CD4-positive, alpha-beta memory T cell (primary cell): ENCODE data around the gene BICRA. TPM values are rescaled to one million over a fixed set of nuclear protein-coding genes. Genes with fewer than 3 reads are reported as not detected.
"Not testable (repeated sequence)": the region's sequence is repeated elsewhere in the genome, so short reads cannot be mapped to it uniquely, and the experiment has no call there.

ENCODE experiments used
- CTCF ChIA-PET: fragments of 350-600 bp; sonication (Branson Sonifier 250); formaldehyde crosslinking; loops from one replicate; lab custom pipeline; 2021; ENCODE audit warnings: inconsistent platforms; ENCODE audit not compliant: partially characterized antibody; lab: Charles Lee
- POLR2A ChIA-PET: fragments of 350-600 bp; sonication (Branson Sonifier 250); formaldehyde crosslinking; loops from one replicate; lab custom pipeline; 2021; ENCODE audit not compliant: partially characterized antibody; lab: Charles Lee
- DNase-seq, 5 donors: peaks; one replicate each; pipeline versions ENCODE4 v3.0.0 to v3.0.0-alpha.2; 2020 to 2022; ENCODE audit warnings: mixed read lengths in 1 of 5
- H3K27ac ChIP-seq: one replicate; pipeline ENCODE4 v1.7.0; 2013; ENCODE audit warnings: low read depth, low read length
- H3K27me3 ChIP-seq: 2 replicates; pipeline ENCODE4 v1.7.0; 2013; ENCODE audit warnings: mild to moderate bottlenecking, low read length, moderate library complexity; ENCODE audit not compliant: insufficient read depth
- H3K36me3 ChIP-seq: 2 replicates; pipeline ENCODE4 v1.7.0; 2013; ENCODE audit warnings: mild to moderate bottlenecking, low read length, moderate library complexity; ENCODE audit not compliant: insufficient read depth
- H3K4me1 ChIP-seq: 2 replicates; pipeline ENCODE4 v1.7.0; 2013; ENCODE audit warnings: mild to moderate bottlenecking, low read length, moderate library complexity; ENCODE audit not compliant: insufficient read depth
- H3K4me3 ChIP-seq, 2 donors: one replicate each; pipeline ENCODE4 v1.7.0; 2013; ENCODE audit warnings: low read length in 2 of 2, mild to moderate bottlenecking in 1 of 2
- H3K9me3 ChIP-seq, 2 donors: one replicate each; pipeline ENCODE4 v1.7.0; 2013; ENCODE audit warnings: low read length in 2 of 2, control low read depth in 1 of 2; ENCODE audit not compliant: control insufficient read depth in 1 of 2
- H3K27ac Mint-ChIP-seq, 7 donors: one replicate each; pipeline ENCODE4 v1.8.0; 2020 to 2021; ENCODE audit warnings: mixed read lengths in 7 of 7, mild to moderate bottlenecking in 6 of 7, inconsistent platforms in 3 of 7, moderate library complexity in 3 of 7
- H3K27me3 Mint-ChIP-seq, 2 donors: one replicate each; pipeline ENCODE4 v1.8.0; 2020 to 2021; ENCODE audit warnings: mixed read lengths in 2 of 2
- H3K36me3 Mint-ChIP-seq, 2 donors: one replicate each; pipeline ENCODE4 v1.8.0; 2020 to 2021; ENCODE audit warnings: mixed read lengths in 2 of 2, inconsistent platforms in 1 of 2, mild to moderate bottlenecking in 1 of 2
- H3K4me1 Mint-ChIP-seq, 4 donors: one replicate each; pipeline ENCODE4 v1.8.0; 2020 to 2021; ENCODE audit warnings: mixed read lengths in 4 of 4, mild to moderate bottlenecking in 1 of 4
- H3K4me3 Mint-ChIP-seq, 8 donors: one replicate each; pipeline ENCODE4 v1.8.0; 2020 to 2021; ENCODE audit warnings: mixed read lengths in 8 of 8, mild to moderate bottlenecking in 7 of 8, moderate library complexity in 6 of 8, inconsistent platforms in 3 of 8
- H3K9me3 Mint-ChIP-seq, 8 donors: one replicate each; pipeline ENCODE4 v1.8.0; 2020 to 2021; ENCODE audit warnings: mixed read lengths in 8 of 8, mild to moderate bottlenecking in 5 of 8, inconsistent platforms in 3 of 8, moderate library complexity in 1 of 8
- intact Hi-C: fragments of 100-400 bp; cut with micrococcal nuclease; formaldehyde crosslinking; loops from one replicate; pipeline ENCODE4 v1.15.1; 2023
- polyA plus RNA-seq, 2 donors: library from polyadenylated mRNA; unstranded; fragments of 300-500 nt; fragmentation: Illumina TruSeq; gene quantifications; one replicate each; pipeline ENCODE4 v1.2.3, GENCODE V29; 2021
- total RNA-seq, 2 experiments: library from RNA; stranded (reverse); gene quantifications; one replicate each; pipeline ENCODE4 v1.2.3, GENCODE V29; 2021

Gene BICRA
- total and polyA plus RNA-seq, 4 experiments from 2014 or later, result 2.3 to 32.9 (median 31.7) TPM; not detected in 1

GRCh38 chr19:47573071-47574026, 35.6 kb upstream of the BICRA start, which contains the start of gene ZNF541:
Gene ZNF541, minus strand, starts transcription at chr19:47573148. Its CDS starts 17,292 bp downstream, at chr19:47555856.
- POLR2A ChIA-PET, result interaction anchor here (0.5 to 3.9 kb wide), 5 partner anchors 27 to 927 kb away, joined by 3 to 22 read pairs (median 11); partner anchors contain the start of genes BICRA and KPTN

GRCh38 chr19:47580397-47580796, 28.5 kb upstream of the BICRA start:
- H3K27ac Mint-ChIP-seq, result peak overlapping the region in 3 of 7 donors; percentile 51 to 96 (median 81)
- peak overlapping the region in 2 of 8 donors; percentile 17 to 35 for H3K4me3 Mint-ChIP-seq
- Histone ChIP-seq H3K27me3 (no peaks in the 10 kb centered on the region), H3K4me3 (no peak overlapping the region), H3K36me3 (no peaks in the 10 kb centered on the region), H3K27ac (no peak overlapping the region), H3K4me1 (peaks cover 52% of the 10 kb centered on the region), H3K9me3 (no peaks in the 10 kb centered on the region)
- DNase-seq, result no peak
- no peaks in the 10 kb centered on the region for H3K27me3 Mint-ChIP-seq
- H3K9me3 Mint-ChIP-seq, result peaks cover 0 to 3% (median under 1%) of the 10 kb centered on the region in 8 donors
- intact Hi-C loops, result no loop called here
- H3K4me1 Mint-ChIP-seq, result peaks cover 31 to 74% (median 48%) of the 10 kb centered on the region in 4 donors
- H3K36me3 Mint-ChIP-seq, result no peaks in the 10 kb centered on the region
- ChIA-PET POLR2A (interaction anchor here (1.3 to 5.2 kb wide), 3 partner anchors 11 to 20 kb away, joined by 4 to 36 read pairs (median 7); no protein-coding TSS in a partner anchor), CTCF (no interaction called here)

More at GRCh38 chr19:47573071-47574026, 35.6 kb upstream of the BICRA start, which contains the start of gene ZNF541:
- Histone ChIP-seq H3K4me1 (peaks cover 27% of the 10 kb centered on the region), H3K9me3 (no peaks in the 10 kb centered on the region), H3K4me3 (peak within 1 kb of the TSS in 1 of 2 donors; percentile 46), H3K27ac (no peak within 1 kb of the TSS), H3K36me3 (no peaks in the 10 kb centered on the region), H3K27me3 (no peaks in the 10 kb centered on the region)
- H3K4me1 Mint-ChIP-seq, result peaks cover 25 to 45% (median 34%) of the 10 kb centered on the region in 4 donors
- DNase-seq, result peak; percentile 87 to 90 (median 88)
- no peaks in the 10 kb centered on the region for H3K9me3 Mint-ChIP-seq
- H3K27me3 Mint-ChIP-seq, result no peaks in the 10 kb centered on the region
- H3K4me3 Mint-ChIP-seq, result peak within 1 kb of the TSS; percentile 59 to 79 (median 70)
- H3K36me3 Mint-ChIP-seq, result no peaks in the 10 kb centered on the region
- intact Hi-C loops, result loop anchor here (1.0 kb wide), 2 partner anchors 27 to 36 kb away; partner anchors contain the start of gene BICRA
- CTCF ChIA-PET, result interaction anchor here (2.7 kb wide), 1 partner anchor 58 kb away, joined by 12 read pairs; the partner anchor contains the start of gene NAPA
- peak within 1 kb of the TSS; percentile 37 to 87 (median 70) for H3K27ac Mint-ChIP-seq

GRCh38 chr19:47581605-47582319, 27.2 kb upstream of the BICRA start:
- intact Hi-C loops, result no loop called here
- no peak overlapping the region for H3K27ac ChIP-seq

GRCh38 chr19:47582320-47582909, 26.5 kb upstream of the BICRA start:
- no peak overlapping the region for H3K4me3 ChIP-seq
- peaks cover 5 to 13% (median 7%) of the 10 kb centered on the region in 8 donors for H3K9me3 Mint-ChIP-seq
- ChIA-PET POLR2A (interaction anchor here (1.4 kb wide), 1 partner anchor 25 kb away, joined by 5 read pairs; no protein-coding TSS in a partner anchor), CTCF (interaction anchor here (1.8 kb wide), 1 partner anchor 18 kb away, joined by 7 read pairs; no protein-coding TSS in a partner anchor)
- H3K36me3 ChIP-seq, result no peaks in the 10 kb centered on the region
- H3K27me3 Mint-ChIP-seq, result no peaks in the 10 kb centered on the region
- H3K27ac Mint-ChIP-seq, result peak overlapping the region; percentile 56 to 95 (median 79)
- H3K4me1 ChIP-seq, result peaks cover 39% of the 10 kb centered on the region
- H3K27ac ChIP-seq, result no peak overlapping the region
- H3K9me3 ChIP-seq, result peaks cover 0 to 5% of the 10 kb centered on the region in 2 donors
- peaks cover 21 to 54% (median 33%) of the 10 kb centered on the region in 4 donors for H3K4me1 Mint-ChIP-seq
- no peaks in the 10 kb centered on the region for H3K36me3 Mint-ChIP-seq
- peak overlapping the region; percentile 9 to 85 (median 73) for H3K4me3 Mint-ChIP-seq
- no peaks in the 10 kb centered on the region for H3K27me3 ChIP-seq
- peak in 1 of 5 donors; percentile 28 for DNase-seq
- intact Hi-C loops, result no loop called here

More at GRCh38 chr19:47581605-47582319, 27.2 kb upstream of the BICRA start:
- Mint-ChIP-seq H3K4me3 (peak overlapping the region in 7 of 8 donors; percentile 60 to 85 (median 73)), H3K27me3 (no peaks in the 10 kb centered on the region), H3K36me3 (no peaks in the 10 kb centered on the region), H3K27ac (peak overlapping the region; percentile 63 to 96 (median 85)), H3K9me3 (peaks cover 5 to 13% (median 7%) of the 10 kb centered on the region in 8 donors), H3K4me1 (peaks cover 26 to 60% (median 38%) of the 10 kb centered on the region in 4 donors)
- peaks cover 46% of the 10 kb centered on the region for H3K4me1 ChIP-seq
- no peak for DNase-seq
- ChIA-PET CTCF (no interaction called here), POLR2A (interaction anchor here (1.3 to 1.4 kb wide), 2 partner anchors 10 to 18 kb away, joined by 4 to 7 read pairs; no protein-coding TSS in a partner anchor)
- peaks cover 0 to 5% of the 10 kb centered on the region in 2 donors for H3K9me3 ChIP-seq
- H3K36me3 ChIP-seq, result no peaks in the 10 kb centered on the region
- H3K27me3 ChIP-seq, result no peaks in the 10 kb centered on the region
- no peak overlapping the region for H3K4me3 ChIP-seq

GRCh38 chr19:47583161-47583560, 25.8 kb upstream of the BICRA start:
- DNase-seq, intact Hi-C loops: not testable (repeated sequence)
- POLR2A ChIA-PET, result interaction anchor here (0.8 to 1.4 kb wide), 3 partner anchors 17 to 25 kb away, joined by 3 to 5 read pairs (median 3); no protein-coding TSS in a partner anchor

GRCh38 chr19:47587295-47587694, 21.6 kb upstream of the BICRA start:
- DNase-seq, result no peak
- Mint-ChIP-seq H3K27ac (peak overlapping the region in 1 of 7 donors; percentile 69), H3K4me1 (peaks cover 6 to 12% (median 8%) of the 10 kb centered on the region in 4 donors), H3K36me3 (no peaks in the 10 kb centered on the region), H3K9me3 (peaks cover 5 to 13% (median 8%) of the 10 kb centered on the region in 8 donors), H3K4me3 (no peak overlapping the region), H3K27me3 (no peaks in the 10 kb centered on the region)
- CTCF ChIA-PET, result no interaction called here
- POLR2A ChIA-PET, result interaction anchor here (1.1 to 2.3 kb wide), 2 partner anchors 9 to 13 kb away, joined by 5 to 12 read pairs; no protein-coding TSS in a partner anchor
- Histone ChIP-seq H3K36me3 (no peaks in the 10 kb centered on the region), H3K27ac (no peak overlapping the region), H3K27me3 (no peaks in the 10 kb centered on the region), H3K4me3 (no peak overlapping the region), H3K4me1 (peaks cover 4% of the 10 kb centered on the region), H3K9me3 (peaks cover 0 to 5% of the 10 kb centered on the region in 2 donors)
- intact Hi-C loops, result no loop called here

More at GRCh38 chr19:47583161-47583560, 25.8 kb upstream of the BICRA start:
- H3K27me3 Mint-ChIP-seq, H3K36me3 ChIP-seq, H3K27me3 ChIP-seq, H3K36me3 Mint-ChIP-seq, H3K9me3 ChIP-seq, H3K4me3 ChIP-seq, H3K27ac ChIP-seq: not testable (repeated sequence)
- Mint-ChIP-seq H3K27ac (peak overlapping the region in 4 of 7 donors; percentile 24 to 81 (median 72)), H3K9me3 (peaks cover 5 to 13% (median 8%) of the 10 kb centered on the region in 8 donors), H3K4me1 (peaks cover 16 to 46% (median 27%) of the 10 kb centered on the region in 4 donors), H3K4me3 (peak overlapping the region in 4 of 8 donors; percentile 4 to 32 (median 31))
- CTCF ChIA-PET, result interaction anchor here (1.8 kb wide), 1 partner anchor 17 kb away, joined by 7 read pairs; no protein-coding TSS in a partner anchor
- peaks cover 32% of the 10 kb centered on the region for H3K4me1 ChIP-seq
